NCI-H446 treated with DMSO at 0.1 percent for 48 hours (cell line): ENCODE measurements around the gene OR2H1.
"Not testable (repeated sequence)": the region's sequence is repeated elsewhere in the genome, so short reads cannot be mapped to it uniquely, and the experiment has no call there.

Source experiments
- DNase-seq: peaks from one replicate; lab custom pipeline; 2025; lab: John Stamatoyannopoulos, UW

Gene OR2H1

GRCh38 chr6:29456971-29457370 lies at the start of gene OR2H1, which contains the start of gene OR11A1:
Gene OR2H1 (plus strand): TSS chr6:29457155. CDS start chr6:29461770, 4,615 bp downstream.
Gene OR11A1 (minus strand): TSS chr6:29457071. CDS start chr6:29427641, 29,430 bp downstream.
- no peak for DNase-seq

- no peak for DNase-seq
Observed at GRCh38 chr6:29414588-29414987, 42.4 kb upstream of the OR2H1 start, which contains the start of gene OR12D1. Gene OR12D1 (plus strand): TSS chr6:29414928.

GRCh38 chr6:29419516-29419915 lies 37.4 kb upstream of the OR2H1 start:
- no peak for DNase-seq

GRCh38 chr6:29424168-29424567 lies 32.8 kb upstream of the OR2H1 start:
- no peak for DNase-seq

- no peak for DNase-seq
Observed at GRCh38 chr6:29424575-29424974, 32.4 kb upstream of the OR2H1 start.

- no peak for DNase-seq
Observed at GRCh38 chr6:29425075-29425474, 31.9 kb upstream of the OR2H1 start.

GRCh38 chr6:29426654-29427053 lies 30.3 kb upstream of the OR2H1 start:
- DNase-seq: no peak

- DNase-seq: not testable (repeated sequence)
Observed at GRCh38 chr6:29436730-29437129, 20.2 kb upstream of the OR2H1 start.

GRCh38 chr6:29439006-29439405 lies 17.9 kb upstream of the OR2H1 start, which contains the start of gene OR10C1:
Gene OR10C1 (plus strand): TSS chr6:29439306. CDS start chr6:29440016, 710 bp downstream.
- DNase-seq: no peak

GRCh38 chr6:29442719-29443118 lies 14.2 kb upstream of the OR2H1 start:
- DNase-seq: no peak

GRCh38 chr6:29444031-29444430 lies 12.9 kb upstream of the OR2H1 start:
- not testable (repeated sequence) for DNase-seq

- no peak for DNase-seq
Observed at GRCh38 chr6:29447670-29448069, 9.3 kb upstream of the OR2H1 start.

- DNase-seq: no peak
Observed at GRCh38 chr6:29451471-29452193, 5.3 kb upstream of the OR2H1 start.

GRCh38 chr6:29461021-29461814 lies 4.3 kb downstream of the OR2H1 start:
- no peak for DNase-seq

- no peak for DNase-seq
Observed at GRCh38 chr6:29462022-29462421, 5.1 kb downstream of the OR2H1 start.

- DNase-seq: no peak
Observed at GRCh38 chr6:29465279-29465678, 8.3 kb downstream of the OR2H1 start.

GRCh38 chr6:29465801-29466200 lies 8.8 kb downstream of the OR2H1 start:
- no peak for DNase-seq

- DNase-seq: no peak
Observed at GRCh38 chr6:29466241-29466640, 9.3 kb downstream of the OR2H1 start.

- no peak for DNase-seq
Observed at GRCh38 chr6:29474996-29475395, 18.0 kb downstream of the OR2H1 start.

- no peak for DNase-seq
Observed at GRCh38 chr6:29477923-29478450, 21.0 kb downstream of the OR2H1 start.

GRCh38 chr6:29478740-29479139 lies 21.8 kb downstream of the OR2H1 start:
- no peak for DNase-seq

- no peak for DNase-seq
Observed at GRCh38 chr6:29479560-29479959, 22.6 kb downstream of the OR2H1 start.

GRCh38 chr6:29483186-29483585 lies 26.2 kb downstream of the OR2H1 start:
- no peak for DNase-seq
